Smooth muscle cell (in vitro differentiated cells): ENCODE results near the gene RABEPK. TPM values are rescaled to one million over a fixed set of nuclear protein-coding genes. Genes with fewer than 3 reads are reported as not detected.

Experiments
- DNase-seq: peaks from one replicate; lab custom pipeline; 2025; ENCODE audit not compliant: unreplicated experiment; lab: John Stamatoyannopoulos, UW
- H2AFZ ChIP-seq: fragments of 200-600 bp; sonication (generic); 2 replicates; pipeline ENCODE4 v1.6.0; 2016; ENCODE audit warnings: antibody characterized with exemption, low read depth, mild to moderate bottlenecking
- H3F3A ChIP-seq: fragments of 200-600 bp; sonication (generic); 2 replicates; pipeline ENCODE4 v1.6.0; 2017; ENCODE audit warnings: antibody characterized with exemption, low read depth
- H3K27ac ChIP-seq: fragments of 200-600 bp; sonication (generic); 2 replicates; pipeline ENCODE4 v1.5.1; 2016; ENCODE audit warnings: low read depth, mild to moderate bottlenecking
- H3K27me3 ChIP-seq: fragments of 200-600 bp; sonication (generic); 2 replicates; pipeline ENCODE4 v1.6.1; 2016; ENCODE audit warnings: low read depth, mild to moderate bottlenecking
- H3K36me3 ChIP-seq: fragments of 200-600 bp; sonication (generic); 2 replicates; pipeline ENCODE4 v1.5.1; 2016; ENCODE audit warnings: low read depth
- H3K4me1 ChIP-seq: fragments of 200-600 bp; sonication (generic); 2 replicates; pipeline ENCODE4 v1.5.1; 2016; ENCODE audit warnings: low read depth
- H3K4me2 ChIP-seq: fragments of 200-600 bp; sonication (generic); 2 replicates; pipeline ENCODE4 v1.6.0; 2016; ENCODE audit warnings: mild to moderate bottlenecking
- H3K4me3 ChIP-seq: fragments of 200-600 bp; sonication (generic); 2 replicates; pipeline ENCODE4 v1.5.1; 2016; ENCODE audit warnings: mild to moderate bottlenecking
- H3K79me2 ChIP-seq: fragments of 200-600 bp; sonication (generic); 2 replicates; pipeline ENCODE4 v1.6.0; 2016; ENCODE audit warnings: low read depth, mild to moderate bottlenecking
- H3K9ac ChIP-seq: fragments of 200-600 bp; sonication (generic); 2 replicates; pipeline ENCODE4 v1.6.0; 2016; ENCODE audit warnings: low read depth
- H3K9me3 ChIP-seq: fragments of 200-600 bp; sonication (generic); replicated peaks from 2 replicates; pipeline ENCODE4 v1.5.1; 2016; ENCODE audit warnings: low read depth
- H4K20me1 ChIP-seq: fragments of 200-600 bp; sonication (generic); 2 replicates; pipeline ENCODE4 v1.6.0; 2016; ENCODE audit warnings: low read depth
- CTCF ChIP-seq: fragments of 200-600 bp; sonication (generic); IDR thresholded peaks from 2 replicates; pipeline ENCODE4 v1.5.1; 2017; ENCODE audit warnings: borderline replicate concordance, mild to moderate bottlenecking, antibody characterized with exemption; ENCODE audit not compliant: insufficient read depth, poor library complexity, severe bottlenecking
- WGBS: methylation state at CpG from one replicate; pipeline ENCODE4 v1.1.7; 2016; ENCODE audit warnings: low lambda C conversion rate; 5-methylcytosine and 5-hydroxymethylcytosine counted together
- polyA plus RNA-seq: library from polyadenylated mRNA; unstranded; fragments of >200 nt; fragmentation: Nextera tagmentation; extraction: Ambion mirVana; gene quantifications from 2 replicates; pipeline ENCODE4 v1.2.1, GENCODE V29; 2016
- small RNA-seq: library from RNA; depleted of rRNA; stranded (forward); fragments of <200 nt; gene quantifications from one replicate; pipeline ENCODE3, GENCODE V24; 2014
- total RNA-seq: library from RNA; depleted of rRNA; stranded (reverse); fragments of >200 nt; gene quantifications from 2 replicates; pipeline ENCODE4 v1.2.3, GENCODE V29; 2014

RABEPK gene
- total and polyA plus RNA-seq, 2 experiments from 2014 or later = 20.9 to 42.9 TPM

- no peak for TF ChIP-seq CTCF
- H2AFZ ChIP-seq = no peak overlapping the region
- H3F3A ChIP-seq = no peaks in the 10 kb centered on the region
- H3K27ac ChIP-seq = no peak overlapping the region
- peaks cover 100% of the 10 kb centered on the region for H4K20me1 ChIP-seq
- H3K79me2 ChIP-seq = peaks cover 99% of the 10 kb centered on the region
- H3K9ac ChIP-seq = no peak overlapping the region
- H3K27me3 ChIP-seq = no peaks in the 10 kb centered on the region
- no peak overlapping the region for H3K4me3 ChIP-seq
- no peak overlapping the region for H3K4me2 ChIP-seq
- no peaks in the 10 kb centered on the region for H3K4me1 ChIP-seq
- no peak for DNase-seq
- H3K36me3 ChIP-seq = no peaks in the 10 kb centered on the region
- no peaks in the 10 kb centered on the region for H3K9me3 ChIP-seq
Observed at GRCh38 chr9:125277411-125277810, 77.1 kb downstream of the RABEPK start.

GRCh38 chr9:125280945-125281344 is 80.6 kb downstream of the RABEPK start:
- no peak for DNase-seq
- 72% methylated on average over 4 of the region's 4 CpGs for WGBS

More at GRCh38 chr9:125280945-125281344, 80.6 kb downstream of the RABEPK start:
- Histone ChIP-seq H3F3A (no peaks in the 10 kb centered on the region), H3K27me3 (no peaks in the 10 kb centered on the region), H3K27ac (no peak overlapping the region), H3K9ac (no peak overlapping the region), H4K20me1 (peaks cover 99% of the 10 kb centered on the region), H3K4me1 (no peaks in the 10 kb centered on the region), H3K9me3 (no peaks in the 10 kb centered on the region), H3K4me3 (no peak overlapping the region), H3K4me2 (no peak overlapping the region), H3K79me2 (peaks cover 99% of the 10 kb centered on the region), H3K36me3 (no peaks in the 10 kb centered on the region), H2AFZ (no peak overlapping the region)
- TF ChIP-seq CTCF = no peak

Small RNA genes within 50 kb of the gene (small RNA-seq; reads per million reads assigned to genes)
- not detected for gene AL354710.1

Other genes with a start within 250 kb of the RABEPK start
- 8.4 and 16.6 TPM in 2 replicates for gene SCAI, start 57.0 kb upstream of the RABEPK start, total RNA-seq
- 0.81 and 1.9 TPM in 2 replicates for gene SCAI, start 57.0 kb upstream of the RABEPK start, polyA plus RNA-seq
- 31.2 and 34.2 TPM in 2 replicates for gene PPP6C, start 10.7 kb upstream of the RABEPK start, total RNA-seq
- gene PPP6C, start 10.7 kb upstream of the RABEPK start, polyA plus RNA-seq = 21.6 and 25.2 TPM in 2 replicates
- gene HSPA5, start 40.8 kb downstream of the RABEPK start, total RNA-seq = 168 and 180 TPM in 2 replicates
- 513 and 605 TPM in 2 replicates for gene HSPA5, start 40.8 kb downstream of the RABEPK start, polyA plus RNA-seq
- 48.6 and 56.4 TPM in 2 replicates for gene GAPVD1, start 61.3 kb downstream of the RABEPK start, total RNA-seq
- gene GAPVD1, start 61.3 kb downstream of the RABEPK start, polyA plus RNA-seq = 22.0 and 22.3 TPM in 2 replicates